Caco-2 (cell line): ENCODE results near the gene EHD4. TPM values are rescaled to one million over a fixed set of nuclear protein-coding genes. Genes with fewer than 3 reads are reported as not detected.

Experiments
- BruUV-seq: library from RNA; stranded (reverse); fragments of 400-500 nt; replicated peaks from 2 replicates; lab custom pipeline; 2021; lab: Mats Ljungman, UMichigan
- CTCF ChIA-PET: fragments of 300-600 bp; sonication (Branson Sonifier 250); formaldehyde crosslinking; loops from one replicate; lab custom pipeline; 2022; ENCODE audit warnings: antibody characterized with exemption; lab: Charles Lee
- POLR2A ChIA-PET: fragments of 300-600 bp; sonication (Branson Sonifier 250); formaldehyde crosslinking; loops from one replicate; lab custom pipeline; 2022; ENCODE audit warnings: antibody characterized with exemption; lab: Charles Lee
- DNase-seq, 2 experiments: peaks; one replicate each; pipeline versions ENCODE4 v3.0.0 to v3.0.0-alpha.2; 2020 to 2022
- H3K27me3 ChIP-seq: replicated peaks from 2 replicates; pipeline ENCODE4 v1.6.0; 2011; ENCODE audit warnings: low read length; ENCODE audit not compliant: control insufficient read depth, insufficient read depth
- H3K36me3 ChIP-seq: 2 replicates; pipeline ENCODE4 v1.5.1; 2011; ENCODE audit warnings: low read length; ENCODE audit not compliant: control insufficient read depth, insufficient read depth
- H3K4me1 ChIP-seq: fragments of 250-450 bp; sonication (Bioruptor Pico); 2 replicates; pipeline ENCODE4 v1.5.1; 2020; ENCODE audit warnings: mild to moderate bottlenecking
- H3K4me3 ChIP-seq: 2 replicates; pipeline ENCODE4 v1.5.1; 2011; ENCODE audit warnings: low read depth, mild to moderate bottlenecking, control low read depth, low read length
- H3K9me3 ChIP-seq: fragments of 250-450 bp; sonication (Bioruptor Pico); 2 replicates; pipeline ENCODE4 v1.5.1; 2020; ENCODE audit warnings: mild to moderate bottlenecking, moderate library complexity
- H3K27ac Mint-ChIP-seq: one replicate; pipeline ENCODE4 v1.8.0; 2022; ENCODE audit warnings: mixed read lengths; ENCODE audit not compliant: unreplicated experiment
- H3K27me3 Mint-ChIP-seq: one replicate; pipeline ENCODE4 v1.8.0; 2022; ENCODE audit warnings: mixed read lengths; ENCODE audit not compliant: insufficient read depth, unreplicated experiment
- H3K36me3 Mint-ChIP-seq: one replicate; pipeline ENCODE4 v1.8.0; 2022; ENCODE audit warnings: mild to moderate bottlenecking, mixed read lengths; ENCODE audit not compliant: insufficient read depth, unreplicated experiment
- H3K4me1 Mint-ChIP-seq: one replicate; pipeline ENCODE4 v1.8.0; 2022; ENCODE audit warnings: low read depth, mixed read lengths; ENCODE audit not compliant: unreplicated experiment
- H3K4me3 Mint-ChIP-seq: one replicate; pipeline ENCODE4 v1.8.0; 2022; ENCODE audit warnings: mild to moderate bottlenecking, moderate library complexity, mixed read lengths; ENCODE audit not compliant: unreplicated experiment
- H3K9me3 Mint-ChIP-seq: one replicate; pipeline ENCODE4 v1.8.0; 2022; ENCODE audit warnings: mixed read lengths; ENCODE audit not compliant: unreplicated experiment
- CTCF ChIP-seq, 2 experiments: fragments of 200-600 bp in 1 of 2; IDR thresholded peaks; 1 replicate in 1 of 2; 2 replicates in 1 of 2; pipeline versions ENCODE4 v1.5.1 to v1.8.0; 2011 to 2022; ENCODE audit warnings: antibody characterized with exemption in 1 of 2, control low read depth in 1 of 2, inconsistent platforms in 1 of 2, low read depth in 1 of 2, low read length in 1 of 2, mild to moderate bottlenecking in 1 of 2, moderate library complexity in 1 of 2; ENCODE audit not compliant: insufficient read depth in 1 of 2, severe bottlenecking in 1 of 2, unreplicated experiment in 1 of 2
- intact Hi-C: fragments of 100-400 bp; cut with micrococcal nuclease; formaldehyde crosslinking; loops from one replicate; pipeline ENCODE4 v1.10.0; 2022; ENCODE audit not compliant: unreplicated experiment
- total RNA-seq: library from RNA; stranded (reverse); gene quantifications from 2 replicates; pipeline ENCODE4 v1.2.3, GENCODE V29; 2022

The EHD4 gene
- total RNA-seq, 1 experiment from 2014 or later = 31.6 TPM

- Histone ChIP-seq H3K4me1 (no peaks in the 10 kb centered on the region), H3K27me3 (no peaks in the 10 kb centered on the region), H3K4me3 (no peak overlapping the region), H3K9me3 (no peaks in the 10 kb centered on the region), H3K36me3 (peaks cover 5% of the 10 kb centered on the region)
- ChIA-PET POLR2A (no interaction called here), CTCF (no interaction called here)
- no peak for DNase-seq
- TF ChIP-seq CTCF (IDR thresholded peaks at IDR 0.05; ENCODE audit: insufficient read depth in 1 of 2, low read depth in 1 of 2, low read length in 1 of 2, severe bottlenecking in 1 of 2, unreplicated experiment in 1 of 2) = no peak
- Mint-ChIP-seq H3K27me3 (no peaks in the 10 kb centered on the region), H3K27ac (no peak overlapping the region), H3K4me3 (no peak overlapping the region), H3K36me3 (peaks cover 65% of the 10 kb centered on the region), H3K9me3 (no peaks in the 10 kb centered on the region), H3K4me1 (no peaks in the 10 kb centered on the region)
- intact Hi-C loops = no loop called here
- BruUV-seq = no TSS peak
These were observed 65.7 kb downstream of the EHD4 start for GRCh38 chr15:41906608-41907007.

GRCh38 chr15:41905036-41905793, 67.1 kb downstream of the EHD4 start:
- Mint-ChIP-seq H3K4me1 (no peaks in the 10 kb centered on the region), H3K27ac (no peak overlapping the region), H3K9me3 (no peaks in the 10 kb centered on the region), H3K4me3 (no peak overlapping the region), H3K27me3 (no peaks in the 10 kb centered on the region), H3K36me3 (peaks cover 67% of the 10 kb centered on the region)
- Histone ChIP-seq H3K9me3 (no peaks in the 10 kb centered on the region), H3K27me3 (no peaks in the 10 kb centered on the region), H3K36me3 (peaks cover 5% of the 10 kb centered on the region), H3K4me3 (no peak overlapping the region), H3K4me1 (no peaks in the 10 kb centered on the region)
- no peak for TF ChIP-seq CTCF (IDR thresholded peaks at IDR 0.05; ENCODE audit: insufficient read depth in 1 of 2, low read depth in 1 of 2, low read length in 1 of 2, severe bottlenecking in 1 of 2, unreplicated experiment in 1 of 2)
- intact Hi-C loops = loop anchor here (2.0 kb wide), 1 partner anchor 130 kb away; the partner anchor contains the start of gene MAPKBP1
- no peak for DNase-seq
- CTCF ChIA-PET = interaction anchor here (0.5 to 1.9 kb wide), 27 partner anchors 10 to 439 kb away, joined by 3 to 23 read pairs (median 5); partner anchors contain the start of genes EHD4, MAPKBP1 and PLA2G4B
- no TSS peak for BruUV-seq
- POLR2A ChIA-PET = interaction anchor here (0.7 kb wide), 1 partner anchor 67 kb away, joined by 3 read pairs; the partner anchor contains the start of gene EHD4

- intact Hi-C loops = loop anchor here (1.0 to 5.0 kb wide), 3 partner anchors 38 to 130 kb away; partner anchors contain the start of genes JMJD7 and MAPKBP1
- no peak overlapping the region for H3K4me3 ChIP-seq
- H3K9me3 Mint-ChIP-seq = no peaks in the 10 kb centered on the region
- no peak overlapping the region for H3K27ac Mint-ChIP-seq
- no peaks in the 10 kb centered on the region for H3K9me3 ChIP-seq
- H3K4me3 Mint-ChIP-seq = no peak overlapping the region
- no peaks in the 10 kb centered on the region for H3K27me3 ChIP-seq
- peak; percentile 56 to 68 for DNase-seq
- ChIA-PET CTCF (interaction anchor here (0.5 to 1.9 kb wide), 27 partner anchors 11 to 439 kb away, joined by 3 to 23 read pairs (median 5); partner anchors contain the start of genes EHD4, MAPKBP1 and PLA2G4B), POLR2A (interaction anchor here (0.7 kb wide), 1 partner anchor 68 kb away, joined by 3 read pairs; the partner anchor contains the start of gene EHD4)
- BruUV-seq = no TSS peak
- H3K4me1 Mint-ChIP-seq = no peaks in the 10 kb centered on the region
- no peaks in the 10 kb centered on the region for H3K4me1 ChIP-seq
- H3K27me3 Mint-ChIP-seq = no peaks in the 10 kb centered on the region
- H3K36me3 Mint-ChIP-seq = peaks cover 73% of the 10 kb centered on the region
- peaks cover 5% of the 10 kb centered on the region for H3K36me3 ChIP-seq
- peak; percentile 77 to 85 for TF ChIP-seq CTCF (IDR thresholded peaks at IDR 0.05; ENCODE audit: insufficient read depth in 1 of 2, low read depth in 1 of 2, low read length in 1 of 2, severe bottlenecking in 1 of 2, unreplicated experiment in 1 of 2)
These were observed 67.8 kb downstream of the EHD4 start for GRCh38 chr15:41904541-41905005.
